SK-N-SH (cell line): ENCODE data around the gene SLC2A3. TPM values are rescaled to one million over a fixed set of nuclear protein-coding genes. Genes with fewer than 3 reads are reported as not detected.
"Not testable (repeated sequence)": the region's sequence is repeated elsewhere in the genome, so short reads cannot be mapped to it uniquely, and the experiment has no call there.

ENCODE experiments used
- CTCF ChIA-PET: fragments of 300-600, 350-600 bp; formaldehyde crosslinking; extraction: SDS; loops from one replicate; lab custom pipeline; 2021; lab: Yijun Ruan, JAX
- POLR2A ChIA-PET: fragments of 350-600 bp; sonication (Branson Sonifier 250); formaldehyde crosslinking; extraction: SDS; loops from one replicate; lab custom pipeline; 2020; ENCODE audit warnings: antibody characterized with exemption, inconsistent platforms; lab: Yijun Ruan, JAX
- DNase-seq: peaks from one replicate; pipeline ENCODE4 v3.0.0; 2012
- H2AFZ ChIP-seq: fragments of 200-600 bp; sonication (generic); 2 replicates; pipeline ENCODE4 v1.8.1; 2016; ENCODE audit warnings: antibody characterized with exemption, mild to moderate bottlenecking, low read depth
- H3F3A ChIP-seq: fragments of 200-600 bp; sonication (generic); replicated peaks from 2 replicates; pipeline ENCODE3; 2016; ENCODE audit warnings: antibody characterized with exemption, mild to moderate bottlenecking; ENCODE audit not compliant: insufficient read depth
- H3K27ac ChIP-seq, 2 experiments: fragments of 200-500 bp in 1 of 2; fragments of 200-600 bp in 1 of 2; sonication (Bioruptor generic) in 1 of 2; sonication (generic), shearing (Covaris generic) in 1 of 2; 2 replicates each; pipeline versions ENCODE4 v1.5.1 to v1.6.1; 2014 to 2016; ENCODE audit warnings: low read depth in 2 of 2, inconsistent platforms in 1 of 2, low read length in 1 of 2, mild to moderate bottlenecking in 1 of 2, mixed read lengths in 1 of 2
- H3K27me3 ChIP-seq: fragments of 200-600 bp; sonication (generic), shearing (Covaris generic); 2 replicates; pipeline ENCODE4 v1.6.1; 2016; ENCODE audit warnings: mixed run types; ENCODE audit not compliant: insufficient read depth
- H3K36me3 ChIP-seq, 2 experiments: fragments of 200-500 bp in 1 of 2; fragments of 200-600 bp in 1 of 2; sonication (Bioruptor generic) in 1 of 2; sonication (generic) in 1 of 2; replicated peaks in 1 of 2; 2 replicates each; pipeline versions ENCODE3 to v1.5.1; 2014 to 2016; ENCODE audit warnings: low read length in 1 of 2, mild to moderate bottlenecking in 1 of 2; ENCODE audit not compliant: insufficient read depth in 2 of 2, control insufficient read depth in 1 of 2
- H3K4me1 ChIP-seq, 2 experiments: fragments of 200-500 bp in 1 of 2; fragments of 200-600 bp in 1 of 2; sonication (Bioruptor generic) in 1 of 2; sonication (generic), shearing (Covaris generic) in 1 of 2; 2 replicates each; pipeline versions ENCODE4 v1.5.1 to v1.6.1; 2014 to 2016; ENCODE audit warnings: low read depth in 1 of 2, low read length in 1 of 2, mixed run types in 1 of 2; ENCODE audit not compliant: insufficient read depth in 2 of 2, control insufficient read depth in 1 of 2
- H3K4me2 ChIP-seq: fragments of 200-600 bp; sonication (generic), shearing (Covaris generic); 2 replicates; pipeline ENCODE4 v1.6.1; 2017; ENCODE audit warnings: mixed run types
- H3K4me3 ChIP-seq, 2 experiments: fragments of 200-500 bp in 1 of 2; fragments of 200-600 bp in 1 of 2; sonication (Bioruptor generic) in 1 of 2; sonication (generic), shearing (Covaris generic) in 1 of 2; 2 replicates each; pipeline versions ENCODE4 v1.5.1 to v1.8.1; 2014 to 2016; ENCODE audit warnings: low read depth in 2 of 2, inconsistent platforms in 1 of 2, low read length in 1 of 2, mild to moderate bottlenecking in 1 of 2, mixed read lengths in 1 of 2, moderate library complexity in 1 of 2
- H3K79me2 ChIP-seq: fragments of 200-600 bp; sonication (generic); 2 replicates; pipeline ENCODE4 v1.8.1; 2017; ENCODE audit warnings: mild to moderate bottlenecking; ENCODE audit not compliant: insufficient read depth
- H3K9ac ChIP-seq: fragments of 200-600 bp; sonication (generic); 2 replicates; pipeline ENCODE4 v1.6.1; 2017; ENCODE audit warnings: mixed run types
- H3K9me2 ChIP-seq: fragments of 200-600 bp; sonication (generic); 2 replicates; pipeline ENCODE4 v1.6.1; 2017; ENCODE audit warnings: mixed run types
- H3K9me3 ChIP-seq: fragments of 200-600 bp; sonication (generic); 2 replicates; pipeline ENCODE4 v1.6.1; 2017; ENCODE audit warnings: mixed run types, mild to moderate bottlenecking, moderate library complexity
- H4K20me1 ChIP-seq: fragments of 200-600 bp; sonication (generic); 2 replicates; pipeline ENCODE4 v1.6.1; 2017; ENCODE audit warnings: mild to moderate bottlenecking, mixed run types; ENCODE audit not compliant: insufficient read depth
- ELF1 ChIP-seq: IDR thresholded peaks from 2 replicates; pipeline ENCODE4 v1.4.0; 2012
- EP300 ChIP-seq, 2 experiments: IDR thresholded peaks; 2 replicates each; pipeline versions ENCODE4 v1.4.0 to v1.6.1; 2012; ENCODE audit warnings: borderline replicate concordance in 1 of 2, low read depth in 1 of 2, low read length in 1 of 2
- EZH2phosphoT487 ChIP-seq: fragments of 200-600 bp; sonication (generic); IDR thresholded peaks from 2 replicates; pipeline ENCODE4 v1.6.1; 2017; ENCODE audit warnings: low read depth, mixed run types, mild to moderate bottlenecking, antibody characterized with exemption, moderate library complexity, borderline replicate concordance
- MXI1 ChIP-seq: IDR thresholded peaks from 2 replicates; pipeline ENCODE4 v1.6.1; 2012; ENCODE audit warnings: mild to moderate bottlenecking, low read depth, low read length, improper control_type of control experiment
- NFIC ChIP-seq: IDR thresholded peaks from 2 replicates; pipeline ENCODE4 v1.4.0; 2012; ENCODE audit warnings: borderline replicate concordance
- NRF1 ChIP-seq: IDR thresholded peaks from 2 replicates; pipeline ENCODE4 v1.6.1; 2012; ENCODE audit warnings: low read depth, mild to moderate bottlenecking, low read length
- RAD21 ChIP-seq: IDR thresholded peaks from 2 replicates; pipeline ENCODE4 v1.6.1; 2012; ENCODE audit warnings: mild to moderate bottlenecking, low read length
- TCF12 ChIP-seq: IDR thresholded peaks from 2 replicates; pipeline ENCODE4 v1.4.0; 2012
- TEAD4 ChIP-seq: IDR thresholded peaks from 2 replicates; pipeline ENCODE4 v1.4.0; 2012; ENCODE audit warnings: mild to moderate bottlenecking, borderline replicate concordance; ENCODE audit not compliant: insufficient read depth
- USF1 ChIP-seq: IDR thresholded peaks from 2 replicates; pipeline ENCODE4 v1.4.0; 2012; ENCODE audit warnings: low read depth, borderline replicate concordance
- WGBS: methylation state at CpG from one replicate; pipeline ENCODE4 v1.1.6; 2017; ENCODE audit warnings: low lambda C conversion rate; 5-methylcytosine and 5-hydroxymethylcytosine counted together
- polyA plus RNA-seq, 3 experiments: library from polyadenylated mRNA; depleted of rRNA; stranded (reverse); fragments of >200 nt; gene quantifications; 2 replicates each; pipeline ENCODE4 v1.2.3, GENCODE V29; 2012
- TF ChIP-seq, protein P1 (sequence below): fragments of 200-600 bp; sonication (generic); IDR thresholded peaks from 2 replicates; pipeline ENCODE4 v1.6.1; 2017; ENCODE audit warnings: antibody characterized with exemption, mild to moderate bottlenecking, moderate library complexity
- TF ChIP-seq, protein P2 (sequence below): fragments of 150-350 bp; IDR thresholded peaks from 2 replicates; pipeline ENCODE4 v1.6.1; 2016; ENCODE audit warnings: mild to moderate bottlenecking, low read depth, low read length
- TF ChIP-seq, protein P3 (sequence below): IDR thresholded peaks from 2 replicates; pipeline ENCODE4; 2012
- TF ChIP-seq, protein P4 (sequence below): IDR thresholded peaks from 2 replicates; pipeline ENCODE4 v1.4.0; 2012; ENCODE audit warnings: low read depth, borderline replicate concordance

Gene SLC2A3
- polyA plus RNA-seq, 1 of the 3 experiments (the other 2 are of a cell fraction): 26.6 TPM

- no peak for TF ChIP-seq EZH2phosphoT487
- TF ChIP-seq, protein P1, sequence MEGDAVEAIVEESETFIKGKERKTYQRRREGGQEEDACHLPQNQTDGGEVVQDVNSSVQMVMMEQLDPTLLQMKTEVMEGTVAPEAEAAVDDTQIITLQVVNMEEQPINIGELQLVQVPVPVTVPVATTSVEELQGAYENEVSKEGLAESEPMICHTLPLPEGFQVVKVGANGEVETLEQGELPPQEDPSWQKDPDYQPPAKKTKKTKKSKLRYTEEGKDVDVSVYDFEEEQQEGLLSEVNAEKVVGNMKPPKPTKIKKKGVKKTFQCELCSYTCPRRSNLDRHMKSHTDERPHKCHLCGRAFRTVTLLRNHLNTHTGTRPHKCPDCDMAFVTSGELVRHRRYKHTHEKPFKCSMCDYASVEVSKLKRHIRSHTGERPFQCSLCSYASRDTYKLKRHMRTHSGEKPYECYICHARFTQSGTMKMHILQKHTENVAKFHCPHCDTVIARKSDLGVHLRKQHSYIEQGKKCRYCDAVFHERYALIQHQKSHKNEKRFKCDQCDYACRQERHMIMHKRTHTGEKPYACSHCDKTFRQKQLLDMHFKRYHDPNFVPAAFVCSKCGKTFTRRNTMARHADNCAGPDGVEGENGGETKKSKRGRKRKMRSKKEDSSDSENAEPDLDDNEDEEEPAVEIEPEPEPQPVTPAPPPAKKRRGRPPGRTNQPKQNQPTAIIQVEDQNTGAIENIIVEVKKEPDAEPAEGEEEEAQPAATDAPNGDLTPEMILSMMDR: no peak
- TF ChIP-seq, protein P2, sequence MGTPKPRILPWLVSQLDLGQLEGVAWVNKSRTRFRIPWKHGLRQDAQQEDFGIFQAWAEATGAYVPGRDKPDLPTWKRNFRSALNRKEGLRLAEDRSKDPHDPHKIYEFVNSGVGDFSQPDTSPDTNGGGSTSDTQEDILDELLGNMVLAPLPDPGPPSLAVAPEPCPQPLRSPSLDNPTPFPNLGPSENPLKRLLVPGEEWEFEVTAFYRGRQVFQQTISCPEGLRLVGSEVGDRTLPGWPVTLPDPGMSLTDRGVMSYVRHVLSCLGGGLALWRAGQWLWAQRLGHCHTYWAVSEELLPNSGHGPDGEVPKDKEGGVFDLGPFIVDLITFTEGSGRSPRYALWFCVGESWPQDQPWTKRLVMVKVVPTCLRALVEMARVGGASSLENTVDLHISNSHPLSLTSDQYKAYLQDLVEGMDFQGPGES: no peak
- TF ChIP-seq ELF1: no peak
- TF ChIP-seq, protein P3, sequence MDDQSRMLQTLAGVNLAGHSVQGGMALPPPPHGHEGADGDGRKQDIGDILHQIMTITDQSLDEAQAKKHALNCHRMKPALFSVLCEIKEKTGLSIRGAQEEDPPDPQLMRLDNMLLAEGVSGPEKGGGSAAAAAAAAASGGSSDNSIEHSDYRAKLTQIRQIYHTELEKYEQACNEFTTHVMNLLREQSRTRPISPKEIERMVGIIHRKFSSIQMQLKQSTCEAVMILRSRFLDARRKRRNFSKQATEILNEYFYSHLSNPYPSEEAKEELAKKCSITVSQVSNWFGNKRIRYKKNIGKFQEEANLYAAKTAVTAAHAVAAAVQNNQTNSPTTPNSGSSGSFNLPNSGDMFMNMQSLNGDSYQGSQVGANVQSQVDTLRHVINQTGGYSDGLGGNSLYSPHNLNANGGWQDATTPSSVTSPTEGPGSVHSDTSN: no peak
- TF ChIP-seq USF1: no peak
- TF ChIP-seq, all 33 proteins: peak for 0
Measured at GRCh38 chr12:7959701-7960121, 23.7 kb upstream of the SLC2A3 start (continued).

GRCh38 chr12:7959278-7959677 is 23.3 kb upstream of the SLC2A3 start:
- ChIA-PET CTCF (interaction anchor here (0.9 to 2.8 kb wide), 3 partner anchors 26 to 99 kb away, joined by 3 to 11 read pairs (median 5); no protein-coding TSS in a partner anchor), POLR2A (no interaction called here)
- H2AFZ ChIP-seq: peak overlapping the region; percentile 83; the same call in 1 of the 2 replicates
- WGBS: no CpG with 5 or more reads among the region's 1 CpG
- H3K4me1 ChIP-seq: peaks cover 0 to 6% of the 10 kb centered on the region in 2 experiments; a peak in 1 of 4 replicates
- no peak for DNase-seq
- H3K4me2 ChIP-seq: no peak overlapping the region
- no peak overlapping the region for H3K4me3 ChIP-seq
- peak overlapping the region in 1 of 2 experiments; percentile 65; a peak in 2 of 4 replicates for H3K27ac ChIP-seq
- H3K9me3 ChIP-seq: no peaks in the 10 kb centered on the region
- H3K27me3 ChIP-seq: no peaks in the 10 kb centered on the region
- no peaks in the 10 kb centered on the region for H3K36me3 ChIP-seq
- H3K9ac ChIP-seq: no peak overlapping the region
- no peaks in the 10 kb centered on the region for H3K9me2 ChIP-seq
- H4K20me1 ChIP-seq: no peaks in the 10 kb centered on the region
- no peak for TF ChIP-seq TEAD4
- TF ChIP-seq NFIC: no peak
- TF ChIP-seq MXI1: no peak
- TF ChIP-seq EP300 (IDR thresholded peaks at IDR 0.05; ENCODE audit: borderline replicate concordance in 1 of 2, low read depth in 1 of 2, low read length in 1 of 2): no peak
- no peak for TF ChIP-seq TCF12
- TF ChIP-seq, protein P4, sequence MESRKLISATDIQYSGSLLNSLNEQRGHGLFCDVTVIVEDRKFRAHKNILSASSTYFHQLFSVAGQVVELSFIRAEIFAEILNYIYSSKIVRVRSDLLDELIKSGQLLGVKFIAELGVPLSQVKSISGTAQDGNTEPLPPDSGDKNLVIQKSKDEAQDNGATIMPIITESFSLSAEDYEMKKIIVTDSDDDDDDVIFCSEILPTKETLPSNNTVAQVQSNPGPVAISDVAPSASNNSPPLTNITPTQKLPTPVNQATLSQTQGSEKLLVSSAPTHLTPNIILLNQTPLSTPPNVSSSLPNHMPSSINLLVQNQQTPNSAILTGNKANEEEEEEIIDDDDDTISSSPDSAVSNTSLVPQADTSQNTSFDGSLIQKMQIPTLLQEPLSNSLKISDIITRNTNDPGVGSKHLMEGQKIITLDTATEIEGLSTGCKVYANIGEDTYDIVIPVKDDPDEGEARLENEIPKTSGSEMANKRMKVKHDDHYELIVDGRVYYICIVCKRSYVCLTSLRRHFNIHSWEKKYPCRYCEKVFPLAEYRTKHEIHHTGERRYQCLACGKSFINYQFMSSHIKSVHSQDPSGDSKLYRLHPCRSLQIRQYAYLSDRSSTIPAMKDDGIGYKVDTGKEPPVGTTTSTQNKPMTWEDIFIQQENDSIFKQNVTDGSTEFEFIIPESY: no peak
- no peak for TF ChIP-seq NRF1
- TF ChIP-seq, protein P3: no peak
- TF ChIP-seq ELF1: no peak
- no peak for TF ChIP-seq RAD21
- H3F3A ChIP-seq: peaks cover 11% of the 10 kb centered on the region
- no peaks in the 10 kb centered on the region for H3K79me2 ChIP-seq

DNA sequence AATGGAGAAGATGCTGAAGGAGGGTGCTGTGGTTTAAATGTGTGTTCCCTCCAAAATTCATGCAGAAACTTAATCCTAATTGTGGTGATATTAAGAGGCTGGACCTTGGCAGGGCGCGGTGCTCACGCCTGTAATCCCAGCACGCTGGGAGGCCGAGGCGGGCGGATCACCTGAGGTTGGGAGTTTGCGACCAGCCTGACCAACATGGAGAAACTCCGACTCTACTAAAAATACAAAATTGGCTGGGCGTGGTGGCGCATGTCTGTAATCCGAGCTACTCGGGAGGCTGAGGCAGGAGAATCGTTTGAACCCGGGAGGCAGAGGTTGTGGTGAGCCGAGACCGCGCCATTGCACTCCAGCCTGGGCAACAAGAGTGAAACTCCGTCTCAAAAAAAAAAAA is 18.9 kb upstream of the SLC2A3 start:
- H3K27me3 ChIP-seq, H3K4me2 ChIP-seq, H3K27ac ChIP-seq, CTCF ChIA-PET, H3K9ac ChIP-seq, H3K9me2 ChIP-seq, DNase-seq, H2AFZ ChIP-seq, H3K4me3 ChIP-seq, H3K9me3 ChIP-seq, H3K36me3 ChIP-seq, H3K79me2 ChIP-seq, H4K20me1 ChIP-seq, H3K4me1 ChIP-seq, POLR2A ChIA-PET: not testable (repeated sequence)
- 82% methylated on average over 19 of the region's 19 CpGs for WGBS
- H3F3A ChIP-seq: peaks cover 11% of the 10 kb centered on the region
